H1 (cell line): ENCODE data around the gene MLN. TPM values are rescaled to one million over a fixed set of nuclear protein-coding genes. Genes with fewer than 3 reads are reported as not detected.

Source experiments
- CTCF ChIA-PET: fragments of 300-600 bp; sonication (Branson Sonifier 250); formaldehyde crosslinking; loops from one replicate; lab custom pipeline; 2021; ENCODE audit not compliant: partially characterized antibody; lab: Charles Lee
- POLR2A ChIA-PET: fragments of 300-600 bp; sonication (Branson Sonifier 250); formaldehyde crosslinking; loops from one replicate; lab custom pipeline; 2021; ENCODE audit warnings: inconsistent platforms; ENCODE audit not compliant: partially characterized antibody; lab: Charles Lee
- DNase-seq, 2 experiments: peaks; one replicate each; pipeline versions ENCODE4 v3.0.0 to v3.0.0-alpha.2; 2010 to 2022; ENCODE audit warnings: low spot score in 2 of 2, low read depth in 1 of 2, mixed read lengths in 1 of 2
- FAIRE-seq: peaks from 2 replicates; lab custom pipeline; 2011; peaks lifted over from hg19 to GRCh38; lab: Jason Lieb, UNC
- H2AFZ ChIP-seq: 2 replicates; pipeline ENCODE4 v1.8.1; 2012; ENCODE audit warnings: low read length, inconsistent platforms
- H2AK5ac ChIP-seq: 2 replicates; pipeline ENCODE4 v1.6.1; 2013; ENCODE audit warnings: low read depth, low read length
- H2BK120ac ChIP-seq: replicated peaks from 2 replicates; pipeline ENCODE3; 2013; ENCODE audit warnings: low read depth, low read length, inconsistent platforms
- H2BK12ac ChIP-seq: 2 replicates; pipeline ENCODE4 v1.6.1; 2013; ENCODE audit warnings: low read depth, low read length
- H2BK15ac ChIP-seq: 2 replicates; pipeline ENCODE4 v1.6.1; 2013; ENCODE audit warnings: low read length
- H2BK20ac ChIP-seq: 2 replicates; pipeline ENCODE4 v1.6.1; 2013; ENCODE audit warnings: low read length
- H2BK5ac ChIP-seq: 2 replicates; pipeline ENCODE4 v1.6.1; 2013; ENCODE audit warnings: low read depth, low read length
- H3K14ac ChIP-seq: 2 replicates; pipeline ENCODE4 v1.6.1; 2013; ENCODE audit warnings: inconsistent platforms; ENCODE audit not compliant: insufficient read length
- H3K18ac ChIP-seq: 2 replicates; pipeline ENCODE4 v1.6.1; 2013; ENCODE audit warnings: low read length; ENCODE audit errors: extremely low read depth
- H3K23ac ChIP-seq: 2 replicates; pipeline ENCODE4 v1.6.1; 2013; ENCODE audit warnings: inconsistent platforms; ENCODE audit not compliant: insufficient read length
- H3K23me2 ChIP-seq: 2 replicates; pipeline ENCODE4 v1.6.1; 2013; ENCODE audit warnings: low read depth, low read length
- H3K27ac ChIP-seq: 2 replicates; pipeline ENCODE4 v1.6.1; 2011; ENCODE audit warnings: low read depth, low read length, inconsistent platforms
- H3K27me3 ChIP-seq, 4 experiments: replicated peaks in 1 of 4; 1 replicate in 1 of 4; 2 replicates in 3 of 4; pipeline versions ENCODE4 v1.6.1 to v1.8.1; 2011 to 2013; ENCODE audit warnings: low read length in 3 of 4, mild to moderate bottlenecking in 3 of 4, inconsistent platforms in 2 of 4, mixed read lengths in 2 of 4, moderate library complexity in 1 of 4; ENCODE audit not compliant: control insufficient read depth in 3 of 4, insufficient read depth in 3 of 4; ENCODE audit errors: extremely low read depth in 1 of 4
- H3K36me3 ChIP-seq, 4 experiments: 2 replicates each; pipeline versions ENCODE4 v1.6.1 to v1.8.1; 2011 to 2013; ENCODE audit warnings: mild to moderate bottlenecking in 4 of 4, low read length in 3 of 4, moderate library complexity in 2 of 4, control low read depth in 1 of 4, inconsistent platforms in 1 of 4; ENCODE audit not compliant: insufficient read depth in 4 of 4, control insufficient read depth in 2 of 4
- H3K4ac ChIP-seq: replicated peaks from 2 replicates; pipeline ENCODE3; 2013; ENCODE audit warnings: low read length, low read depth, mixed read lengths, inconsistent platforms; ENCODE audit not compliant: insufficient read length
- H3K4me1 ChIP-seq, 4 experiments: replicated peaks in 1 of 4; 1 replicate in 1 of 4; 2 replicates in 3 of 4; pipeline versions ENCODE4 v1.6.1 to v1.8.1; 2011 to 2013; ENCODE audit warnings: low read length in 3 of 4, inconsistent platforms in 2 of 4, mixed read lengths in 1 of 4; ENCODE audit not compliant: insufficient read depth in 4 of 4, control insufficient read depth in 3 of 4
- H3K4me2 ChIP-seq, 2 experiments: 2 replicates each; pipeline versions ENCODE4 v1.6.1 to v1.8.1; 2011 to 2013; ENCODE audit warnings: low read depth in 2 of 2, low read length in 2 of 2, control low read depth in 1 of 2, inconsistent platforms in 1 of 2, mild to moderate bottlenecking in 1 of 2; ENCODE audit not compliant: insufficient read depth in 1 of 2
- H3K4me3 ChIP-seq, 4 experiments: fragments of 200-600, 300-600 bp in 1 of 4; sonication (generic), shearing (Covaris generic), sonication (Bioruptor Twin) in 1 of 4; 2 replicates each; pipeline versions ENCODE4 v1.5.1 to v1.8.1; 2011 to 2016; ENCODE audit warnings: low read length in 4 of 4, low read depth in 3 of 4, control low read depth in 2 of 4, inconsistent platforms in 2 of 4, mild to moderate bottlenecking in 2 of 4, mixed read lengths in 1 of 4, moderate library complexity in 1 of 4; ENCODE audit not compliant: insufficient read depth in 2 of 4; ENCODE audit errors: extremely low read depth in 1 of 4
- H3K56ac ChIP-seq: replicated peaks from 2 replicates; pipeline ENCODE3; 2013; ENCODE audit warnings: low read depth, mild to moderate bottlenecking, mixed read lengths, low read length, inconsistent platforms; ENCODE audit not compliant: insufficient read length
- H3K79me1 ChIP-seq: 2 replicates; pipeline ENCODE4 v1.6.1; 2013; ENCODE audit warnings: low read depth, low read length, control low read depth
- H3K79me2 ChIP-seq, 2 experiments: 2 replicates each; pipeline versions ENCODE4 v1.6.1 to v1.8.1; 2012 to 2013; ENCODE audit warnings: low read length in 2 of 2, mild to moderate bottlenecking in 2 of 2, inconsistent platforms in 1 of 2; ENCODE audit not compliant: insufficient read depth in 2 of 2, control insufficient read depth in 1 of 2
- H3K9ac ChIP-seq, 4 experiments: replicated peaks in 1 of 4; 1 replicate in 1 of 4; 2 replicates in 3 of 4; pipeline versions ENCODE4 v1.6.1 to v1.8.1; 2011 to 2013; ENCODE audit warnings: low read depth in 3 of 4, low read length in 3 of 4, control low read depth in 2 of 4, mild to moderate bottlenecking in 2 of 4, moderate library complexity in 2 of 4, inconsistent platforms in 1 of 4; ENCODE audit errors: extremely low read depth in 1 of 4
- H3K9me3 ChIP-seq, 2 experiments: 2 replicates each; pipeline versions ENCODE4 v1.6.1 to v1.8.1; 2012 to 2013; ENCODE audit warnings: mild to moderate bottlenecking in 2 of 2, moderate library complexity in 2 of 2, control low read depth in 1 of 2, inconsistent platforms in 1 of 2, low read depth in 1 of 2, low read length in 1 of 2, mixed read lengths in 1 of 2; ENCODE audit not compliant: insufficient read depth in 2 of 2
- H4K20me1 ChIP-seq, 2 experiments: replicated peaks in 1 of 2; 2 replicates each; pipeline versions ENCODE3 to v1.8.1; 2011 to 2013; ENCODE audit warnings: inconsistent platforms in 2 of 2, low read length in 2 of 2, mild to moderate bottlenecking in 1 of 2; ENCODE audit not compliant: insufficient read depth in 2 of 2, control insufficient read depth in 1 of 2
- H4K5ac ChIP-seq: 2 replicates; pipeline ENCODE4 v1.6.1; 2013; ENCODE audit warnings: low read length, low read depth, mixed read lengths, inconsistent platforms; ENCODE audit not compliant: insufficient read length
- H4K8ac ChIP-seq: 2 replicates; pipeline ENCODE4 v1.8.0; 2013; ENCODE audit warnings: mild to moderate bottlenecking, moderate library complexity, low read length, inconsistent platforms; ENCODE audit not compliant: insufficient read depth; ENCODE audit errors: extremely low read depth
- H4K91ac ChIP-seq: replicated peaks from 2 replicates; pipeline ENCODE3; 2013; ENCODE audit warnings: low read length, mixed read lengths, inconsistent platforms; ENCODE audit not compliant: insufficient read length
- FOSL1 ChIP-seq: IDR thresholded peaks from 2 replicates; pipeline ENCODE4 v1.6.1; 2011; ENCODE audit warnings: mild to moderate bottlenecking, low read depth, low read length, moderate library complexity; ENCODE audit not compliant: insufficient read depth
- GABPA ChIP-seq: IDR thresholded peaks from 2 replicates; pipeline ENCODE4 v1.6.1; 2011; ENCODE audit warnings: mild to moderate bottlenecking, low read length, moderate library complexity, borderline replicate concordance; ENCODE audit not compliant: insufficient read depth
- JUN ChIP-seq: IDR thresholded peaks from 2 replicates; pipeline ENCODE4 v1.6.1; 2011; ENCODE audit warnings: low read depth, mild to moderate bottlenecking, improper control_type of control experiment, low read length
- RAD21 ChIP-seq, 2 experiments: IDR thresholded peaks in 1 of 2; conservative IDR thresholded peaks in 1 of 2; 2 replicates each; pipeline ENCODE4 v1.6.1; 2011; ENCODE audit warnings: low read depth in 2 of 2, low read length in 2 of 2, improper control_type of control experiment in 1 of 2, inconsistent platforms in 1 of 2, mild to moderate bottlenecking in 1 of 2, moderate library complexity in 1 of 2
- TAF7 ChIP-seq: optimal IDR thresholded peaks from 2 replicates; pipeline ENCODE3; 2011; ENCODE audit warnings: low read depth, mild to moderate bottlenecking, inconsistent platforms, low read length, moderate library complexity, borderline replicate concordance
- TCF12 ChIP-seq: IDR thresholded peaks from 2 replicates; pipeline ENCODE4 v1.6.1; 2011; ENCODE audit warnings: low read depth, mild to moderate bottlenecking, low read length
- WGBS, 2 experiments: shearing (Covaris generic) in 1 of 2; methylation state at CpG; one replicate each; pipeline versions ENCODE4 v1.1.6 to v1.1.7; 2013 to 2015; ENCODE audit warnings: low lambda C conversion rate in 2 of 2, mixed read lengths in 2 of 2, inconsistent platforms in 1 of 2, low coverage in 1 of 2, missing lambda C conversion rate in 1 of 2; ENCODE audit not compliant: insufficient replicate concordance in 2 of 2, insufficient coverage in 1 of 2, insufficient read length in 1 of 2; ENCODE audit errors: extremely low coverage in 1 of 2, missing lambda C conversion rate in 1 of 2; 5-methylcytosine and 5-hydroxymethylcytosine counted together
- polyA plus RNA-seq, 7 experiments: library from polyadenylated mRNA; depleted of rRNA in 3 of 7; stranded (reverse) in 5 of 7; unstranded in 2 of 7; fragments of >200 nt in 5 of 7; fragments of 200-250 nt in 2 of 7; gene quantifications; 1 replicate in 5 of 7; 2 replicates in 1 of 7; 4 replicates in 1 of 7; pipeline versions ENCODE4 v1.2.1 to v1.2.3, GENCODE V29; 2011 to 2013; ENCODE audit warnings: missing spikeins in 2 of 7, mixed read lengths in 2 of 7
- total RNA-seq: library from RNA; stranded (reverse); fragmentation: NEBNext Ultra II Directional; extraction: Animal tissue kit (Norgen Biotek cat#: 25700); gene quantifications from 2 replicates; pipeline ENCODE4 v1.2.1, GENCODE V29; 2021
- TF ChIP-seq, protein P1 (sequence below): IDR thresholded peaks from 2 replicates; pipeline ENCODE4 v1.6.1; 2012; ENCODE audit warnings: inconsistent platforms
- TF ChIP-seq, protein P2 (sequence below), 3 experiments: IDR thresholded peaks; 1 replicate in 2 of 3; 2 replicates in 1 of 3; pipeline versions ENCODE4 v1.5.1 to v1.6.1; 2011; ENCODE audit warnings: low read length in 3 of 3, mild to moderate bottlenecking in 3 of 3, inconsistent platforms in 2 of 3, low read depth in 1 of 3, moderate library complexity in 1 of 3; ENCODE audit not compliant: insufficient read depth in 1 of 3; ENCODE audit errors: control extremely low read depth in 1 of 3

MLN gene
- total and polyA plus RNA-seq, 2 of the 8 experiments (the other 6 are each of a cell fraction or from before 2014, with no cell fraction given) = not detected

DNA sequence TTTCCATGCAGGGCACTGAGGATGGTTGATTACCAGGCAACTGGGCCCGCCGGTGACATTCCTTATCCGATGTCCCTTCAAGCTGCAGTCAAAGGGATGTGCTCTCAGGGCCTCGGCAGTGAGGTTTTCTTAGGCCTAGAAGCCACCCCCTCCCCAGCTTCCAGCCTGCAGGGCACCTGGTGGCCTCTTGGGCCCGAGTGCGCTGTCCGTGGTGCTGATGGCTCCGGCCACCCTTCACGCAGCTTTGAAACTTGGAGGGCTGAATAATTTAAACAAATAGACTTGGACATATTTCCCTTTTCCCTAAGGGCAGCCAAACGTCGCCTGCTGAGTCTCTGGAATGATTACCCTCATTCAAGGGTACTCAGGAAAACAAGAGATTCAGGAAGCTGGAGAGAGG is 8.9 kb upstream of the MLN start:
- Histone ChIP-seq H3K4ac (no peak overlapping the region), H3K56ac (no peak overlapping the region), H3K23ac (no peak overlapping the region), H3K4me3 (peak overlapping the region in 1 of 4 experiments; percentile 19; a peak in 1 of 8 replicates), H2AK5ac (peak overlapping the region; percentile 11; the same call in 1 of the 2 replicates), H3K4me2 (peak overlapping the region; percentile 13 to 14; a peak in 2 of 4 replicates), H2AFZ (no peak overlapping the region), H4K5ac (peak overlapping the region; percentile 49), H3K14ac (no peak overlapping the region), H3K4me1 (peaks cover 30 to 54% (median 38%) of the 10 kb centered on the region in 4 experiments), H3K18ac (peak overlapping the region; percentile 88; the same call in 1 of the 2 replicates), H2BK15ac (no peak overlapping the region), H3K27me3 (no peaks in the 10 kb centered on the region), H4K8ac (no peak overlapping the region), H2BK120ac (no peak overlapping the region), H4K20me1 (no peaks in the 10 kb centered on the region), H3K79me2 (no peaks in the 10 kb centered on the region), H3K36me3 (no peaks in the 10 kb centered on the region), H3K23me2 (peaks cover 2% of the 10 kb centered on the region), H2BK20ac (no peak overlapping the region), H3K9me3 (no peaks in the 10 kb centered on the region), H3K79me1 (0 out of 2 replicates have a peak, but pooled peaks cover 3% of the 10 kb centered on the region), H2BK5ac (peak overlapping the region; percentile 86; the same call in 1 of the 2 replicates), H3K9ac (no peak overlapping the region), H3K27ac (no peak overlapping the region), H4K91ac (peak overlapping the region; percentile 1), H2BK12ac (peak overlapping the region; percentile 99)
- DNase-seq (peak; percentile 71 to 91), FAIRE-seq (peak; percentile 86)
- ChIA-PET CTCF (interaction anchor here (0.9 to 4.0 kb wide), 17 partner anchors 10 to 269 kb away, joined by 3 to 26 read pairs (median 5); partner anchors contain the start of gene MLN), POLR2A (interaction anchor here (0.6 to 1.9 kb wide), 7 partner anchors 14 to 101 kb away, joined by 3 to 9 read pairs (median 3); partner anchors contain the start of gene UQCC2)
- WGBS, 2 experiments = 19% methylated on average over 11 of the region's 11 CpGs; no CpG with 5 or more reads in 1 of the 2 experiments
- TF ChIP-seq TAF7 = peak; percentile 66
- peak; percentile 52; the same call in 1 of the 2 replicates for TF ChIP-seq GABPA
- TF ChIP-seq, protein P1, sequence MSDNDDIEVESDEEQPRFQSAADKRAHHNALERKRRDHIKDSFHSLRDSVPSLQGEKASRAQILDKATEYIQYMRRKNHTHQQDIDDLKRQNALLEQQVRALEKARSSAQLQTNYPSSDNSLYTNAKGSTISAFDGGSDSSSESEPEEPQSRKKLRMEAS = peak; percentile 54; the same call in 1 of the 2 replicates
- TF ChIP-seq RAD21 (IDR thresholded peaks at IDR 0.05 in 1 of 2, conservative IDR thresholded peaks at IDR 0.05 in 1 of 2; ENCODE audit: low read depth in 2 of 2, low read length in 2 of 2) = peak; percentile 13 to 38; a peak in 2 of 4 replicates
- no peak for TF ChIP-seq JUN
- TF ChIP-seq, protein P2, sequence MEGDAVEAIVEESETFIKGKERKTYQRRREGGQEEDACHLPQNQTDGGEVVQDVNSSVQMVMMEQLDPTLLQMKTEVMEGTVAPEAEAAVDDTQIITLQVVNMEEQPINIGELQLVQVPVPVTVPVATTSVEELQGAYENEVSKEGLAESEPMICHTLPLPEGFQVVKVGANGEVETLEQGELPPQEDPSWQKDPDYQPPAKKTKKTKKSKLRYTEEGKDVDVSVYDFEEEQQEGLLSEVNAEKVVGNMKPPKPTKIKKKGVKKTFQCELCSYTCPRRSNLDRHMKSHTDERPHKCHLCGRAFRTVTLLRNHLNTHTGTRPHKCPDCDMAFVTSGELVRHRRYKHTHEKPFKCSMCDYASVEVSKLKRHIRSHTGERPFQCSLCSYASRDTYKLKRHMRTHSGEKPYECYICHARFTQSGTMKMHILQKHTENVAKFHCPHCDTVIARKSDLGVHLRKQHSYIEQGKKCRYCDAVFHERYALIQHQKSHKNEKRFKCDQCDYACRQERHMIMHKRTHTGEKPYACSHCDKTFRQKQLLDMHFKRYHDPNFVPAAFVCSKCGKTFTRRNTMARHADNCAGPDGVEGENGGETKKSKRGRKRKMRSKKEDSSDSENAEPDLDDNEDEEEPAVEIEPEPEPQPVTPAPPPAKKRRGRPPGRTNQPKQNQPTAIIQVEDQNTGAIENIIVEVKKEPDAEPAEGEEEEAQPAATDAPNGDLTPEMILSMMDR (IDR thresholded peaks at IDR 0.05; ENCODE audit: control extremely low read depth in 1 of 3, insufficient read depth in 1 of 3, low read depth in 1 of 3, low read length in 3 of 3) = peak in 2 of 3 experiments; percentile 36 to 47; a peak in 3 of 4 replicates
- no peak for TF ChIP-seq FOSL1
- TF ChIP-seq TCF12 = peak; percentile 86; the same call in 1 of the 2 replicates
